Sigmoid colon (tissue), 4 donors: ENCODE data around the gene BATF.

Source experiments
- CTCF ChIP-seq, 4 experiments: fragments of 450-650 bp in 3 of 4; fragments of 200-600 bp in 1 of 4; IDR thresholded peaks; one replicate each; pipeline ENCODE4 v1.5.1; 2016 to 2019; ENCODE audit warnings: antibody characterized with exemption in 4 of 4, mild to moderate bottlenecking in 3 of 4, moderate library complexity in 2 of 4
- POLR2A ChIP-seq, 2 donors: fragments of 450-650 bp; IDR thresholded peaks; one replicate each; pipeline ENCODE4 v1.6.1; 2016; ENCODE audit warnings: antibody characterized with exemption in 2 of 2, mild to moderate bottlenecking in 2 of 2, moderate library complexity in 2 of 2
- POLR2AphosphoS5 ChIP-seq, 4 donors: sonication (generic); formaldehyde crosslinking; IDR thresholded peaks; one replicate each; pipeline ENCODE4 v1.6.1; 2017; ENCODE audit warnings: antibody characterized with exemption in 4 of 4

- TF ChIP-seq CTCF (IDR thresholded peaks at IDR 0.05) (no peak), POLR2A (IDR thresholded peaks at IDR 0.05) (no peak), POLR2AphosphoS5 (IDR thresholded peaks at IDR 0.05) (no peak)
These were observed 42.8 kb downstream of the BATF start for GRCh38 chr14:75565056-75565455.
